Stomach smooth muscle (tissue), 2 donors: ENCODE results near the gene UFD1.

Source experiments
- H3K27ac ChIP-seq: one replicate; pipeline ENCODE4 v1.7.0; 2013; ENCODE audit warnings: mild to moderate bottlenecking, low read length, inconsistent platforms
- H3K27me3 ChIP-seq, 2 donors: one replicate each; pipeline ENCODE4 v1.7.0; 2013; ENCODE audit warnings: low read length in 2 of 2; ENCODE audit not compliant: insufficient read depth in 2 of 2, control insufficient read depth in 1 of 2
- H3K36me3 ChIP-seq, 2 donors: one replicate each; pipeline ENCODE4 v1.7.0; 2013; ENCODE audit warnings: low read length in 2 of 2; ENCODE audit not compliant: control insufficient read depth in 2 of 2, insufficient read depth in 2 of 2
- H3K4me1 ChIP-seq: one replicate; pipeline ENCODE4 v1.7.0; 2013; ENCODE audit warnings: low read length; ENCODE audit not compliant: control insufficient read depth, insufficient read depth
- H3K4me3 ChIP-seq, 2 donors: one replicate each; pipeline ENCODE4 v1.7.0; 2013; ENCODE audit warnings: low read length in 2 of 2
- H3K9ac ChIP-seq, 2 donors: one replicate each; pipeline ENCODE4 v1.7.0; 2013; ENCODE audit warnings: low read length in 2 of 2, mild to moderate bottlenecking in 1 of 2
- H3K9me3 ChIP-seq, 2 donors: one replicate each; pipeline ENCODE4 v1.7.0; 2013; ENCODE audit warnings: low read length in 2 of 2; ENCODE audit not compliant: control insufficient read depth in 2 of 2
- donor health status: healthy.
- donor health status: Pancreatic carcinoma.

The UFD1 gene

GRCh38 chr22:19457828-19458428 is 21.1 kb downstream of the UFD1 start:
- Histone ChIP-seq H3K9ac (no peak overlapping the region), H3K36me3 (peaks cover 52 to 57% of the 10 kb centered on the region in 2 donors), H3K4me1 (no peaks in the 10 kb centered on the region)

GRCh38 chr22:19456541-19456940 is 22.5 kb downstream of the UFD1 start:
- Histone ChIP-seq H3K27ac (no peak overlapping the region), H3K27me3 (no peaks in the 10 kb centered on the region), H3K4me1 (no peaks in the 10 kb centered on the region), H3K4me3 (no peak overlapping the region), H3K36me3 (peaks cover 61% of the 10 kb centered on the region in 2 donors), H3K9me3 (no peaks in the 10 kb centered on the region), H3K9ac (no peak overlapping the region)

More at GRCh38 chr22:19457828-19458428, 21.1 kb downstream of the UFD1 start:
- no peak overlapping the region for H3K4me3 ChIP-seq
- no peaks in the 10 kb centered on the region for H3K9me3 ChIP-seq
- no peak overlapping the region for H3K27ac ChIP-seq
- H3K27me3 ChIP-seq, result no peaks in the 10 kb centered on the region

GRCh38 chr22:19455585-19456370 is 23.2 kb downstream of the UFD1 start:
- Histone ChIP-seq H3K4me3 (no peak overlapping the region), H3K36me3 (peaks cover 59 to 61% of the 10 kb centered on the region in 2 donors), H3K9ac (no peak overlapping the region), H3K9me3 (no peaks in the 10 kb centered on the region), H3K4me1 (no peaks in the 10 kb centered on the region), H3K27ac (no peak overlapping the region), H3K27me3 (no peaks in the 10 kb centered on the region)

- no peaks in the 10 kb centered on the region for H3K4me1 ChIP-seq
- no peak overlapping the region for H3K4me3 ChIP-seq
- H3K27me3 ChIP-seq, result no peaks in the 10 kb centered on the region
- no peaks in the 10 kb centered on the region for H3K9me3 ChIP-seq
- H3K9ac ChIP-seq, result no peak overlapping the region
- H3K27ac ChIP-seq, result no peak overlapping the region
- H3K36me3 ChIP-seq, result peaks cover 59 to 61% of the 10 kb centered on the region in 2 donors
Measured at GRCh38 chr22:19455033-19455432, 24.0 kb downstream of the UFD1 start.

GRCh38 chr22:19454156-19454555 is 24.8 kb downstream of the UFD1 start:
- Histone ChIP-seq H3K36me3 (peaks cover 58 to 61% of the 10 kb centered on the region in 2 donors), H3K27ac (no peak overlapping the region), H3K27me3 (no peaks in the 10 kb centered on the region), H3K4me1 (no peaks in the 10 kb centered on the region), H3K4me3 (no peak overlapping the region), H3K9ac (no peak overlapping the region), H3K9me3 (no peaks in the 10 kb centered on the region)

GRCh38 chr22:19453718-19454117 is 25.3 kb downstream of the UFD1 start:
- Histone ChIP-seq H3K27me3 (no peaks in the 10 kb centered on the region), H3K9me3 (no peaks in the 10 kb centered on the region), H3K9ac (no peak overlapping the region), H3K27ac (no peak overlapping the region), H3K36me3 (peaks cover 57 to 61% of the 10 kb centered on the region in 2 donors), H3K4me3 (no peak overlapping the region), H3K4me1 (no peaks in the 10 kb centered on the region)

GRCh38 chr22:19451570-19451969 is 27.4 kb downstream of the UFD1 start:
- no peaks in the 10 kb centered on the region for H3K9me3 ChIP-seq
- peaks cover 45 to 50% of the 10 kb centered on the region in 2 donors for H3K36me3 ChIP-seq
- H3K27me3 ChIP-seq, result no peaks in the 10 kb centered on the region
- H3K4me1 ChIP-seq, result peaks cover 14% of the 10 kb centered on the region
- no peak overlapping the region for H3K27ac ChIP-seq
- no peak overlapping the region for H3K4me3 ChIP-seq
- H3K9ac ChIP-seq, result no peak overlapping the region

GRCh38 chr22:19450363-19451175 is 28.4 kb downstream of the UFD1 start:
- H3K36me3 ChIP-seq, result peaks cover 36 to 40% of the 10 kb centered on the region in 2 donors
- H3K4me3 ChIP-seq, result no peak overlapping the region
- no peaks in the 10 kb centered on the region for H3K27me3 ChIP-seq
- H3K4me1 ChIP-seq, result peaks cover 19% of the 10 kb centered on the region
- H3K9ac ChIP-seq, result no peak overlapping the region
- no peaks in the 10 kb centered on the region for H3K9me3 ChIP-seq
- no peak overlapping the region for H3K27ac ChIP-seq

- Histone ChIP-seq H3K27me3 (no peaks in the 10 kb centered on the region), H3K4me3 (no peak overlapping the region), H3K4me1 (peaks cover 19% of the 10 kb centered on the region), H3K9me3 (no peaks in the 10 kb centered on the region), H3K9ac (no peak overlapping the region), H3K27ac (no peak overlapping the region), H3K36me3 (peaks cover 27 to 29% of the 10 kb centered on the region in 2 donors)
Measured at GRCh38 chr22:19449422-19449767, 29.6 kb downstream of the UFD1 start.

GRCh38 chr22:19448739-19449421 is 30.1 kb downstream of the UFD1 start:
- Histone ChIP-seq H3K4me3 (no peak overlapping the region), H3K27me3 (no peaks in the 10 kb centered on the region), H3K4me1 (peaks cover 19% of the 10 kb centered on the region), H3K27ac (peak overlapping the region; percentile 84), H3K36me3 (peaks cover 24 to 27% of the 10 kb centered on the region in 2 donors), H3K9ac (no peak overlapping the region), H3K9me3 (no peaks in the 10 kb centered on the region)
